ENCODE results near the gene EXOC7. TPM values are rescaled to one million over a fixed set of nuclear protein-coding genes. Genes with fewer than 3 reads are reported as not detected.
"Not testable (repeated sequence)": the region's sequence is repeated elsewhere in the genome, so short reads cannot be mapped to it uniquely, and the experiment has no call there.

The EXOC7 gene
- total RNA-seq, 1 donor from 2014 or later = 102 TPM

- DNase-seq = not testable (repeated sequence)
These were observed 60.7 kb downstream of the EXOC7 start for GRCh38 chr17:76042868-76043267.

- DNase-seq = no peak
These were observed 63.2 kb downstream of the EXOC7 start for GRCh38 chr17:76040376-76040775.

- no peak for DNase-seq
These were observed 64.5 kb downstream of the EXOC7 start for GRCh38 chr17:76039121-76039520.

GRCh38 chr17:76038050-76038449, 65.5 kb downstream of the EXOC7 start:
- DNase-seq = no peak

GRCh38 chr17:76036497-76037261, 66.9 kb downstream of the EXOC7 start:
- no peak for DNase-seq

- DNase-seq = no peak
These were observed 68.9 kb downstream of the EXOC7 start for GRCh38 chr17:76034428-76035350.

- no peak for DNase-seq
These were observed 70.4 kb downstream of the EXOC7 start for GRCh38 chr17:76033139-76033538.

GRCh38 chr17:76032780-76033108, 70.8 kb downstream of the EXOC7 start:
- DNase-seq = no peak

GRCh38 chr17:76032073-76032779, 71.4 kb downstream of the EXOC7 start:
- peak; percentile 43 for DNase-seq

Other genes with a start within 250 kb of the EXOC7 start
- gene WBP2, start 248.5 kb downstream of the EXOC7 start, total RNA-seq = 19.2 and 54.3 TPM in 2 replicates
- gene TRIM47, start 225.2 kb downstream of the EXOC7 start, total RNA-seq = 89.1 and 109 TPM in 2 replicates
- gene TRIM65, start 206.8 kb downstream of the EXOC7 start, total RNA-seq = 42.4 and 43.1 TPM in 2 replicates
- gene MRPL38, start 198.9 kb downstream of the EXOC7 start, total RNA-seq = 24.0 and 49.3 TPM in 2 replicates
- gene FBF1, start 162.7 kb downstream of the EXOC7 start, total RNA-seq = 6.2 and 11.6 TPM in 2 replicates
- 68.4 and 79.8 TPM in 2 replicates for gene ACOX1, start 124.6 kb downstream of the EXOC7 start, total RNA-seq
- gene TEN1, start 124.5 kb downstream of the EXOC7 start, total RNA-seq = 14.0 and 20.8 TPM in 2 replicates
- 0.51 and 2.1 TPM in 2 replicates for gene CDK3, start 102.9 kb downstream of the EXOC7 start, total RNA-seq
- under 0.01 and 0.05 TPM in 2 replicates for gene EVPL, start 76.5 kb downstream of the EXOC7 start, total RNA-seq
- gene SRP68, start 31.3 kb downstream of the EXOC7 start, total RNA-seq = 28.2 and 60.7 TPM in 2 replicates
- 0.19 TPM in 1 of 2 replicates, not detected in the other for gene GALR2, start 29.0 kb downstream of the EXOC7 start, total RNA-seq
- gene ZACN, start 24.6 kb downstream of the EXOC7 start, total RNA-seq = not detected in 2 replicates
- gene FOXJ1, start 37.5 kb upstream of the EXOC7 start, total RNA-seq = 0.05 TPM in 1 of 2 replicates, not detected in the other
- 0.34 and 0.74 TPM in 2 replicates for gene RNF157, start 136.7 kb upstream of the EXOC7 start, total RNA-seq
- gene UBALD2, start 161.6 kb upstream of the EXOC7 start, total RNA-seq = 3.2 and 10.4 TPM in 2 replicates
- 8.5 and 13.8 TPM in 2 replicates for gene QRICH2, start 204.5 kb upstream of the EXOC7 start, total RNA-seq

Data from dermis blood vessel endothelial cell (primary cell).